ENCODE results near the gene USP48. TPM values are rescaled to one million over a fixed set of nuclear protein-coding genes. Genes with fewer than 3 reads are reported as not detected.

Gene USP48
- total RNA-seq, 1 experiment from 2014 or later: 14.7 TPM

- DNase-seq (ENCODE audit: low spot score): no peak
Observed at GRCh38 chr1:21668951-21669257, 114.0 kb downstream of the USP48 start.

DNA sequence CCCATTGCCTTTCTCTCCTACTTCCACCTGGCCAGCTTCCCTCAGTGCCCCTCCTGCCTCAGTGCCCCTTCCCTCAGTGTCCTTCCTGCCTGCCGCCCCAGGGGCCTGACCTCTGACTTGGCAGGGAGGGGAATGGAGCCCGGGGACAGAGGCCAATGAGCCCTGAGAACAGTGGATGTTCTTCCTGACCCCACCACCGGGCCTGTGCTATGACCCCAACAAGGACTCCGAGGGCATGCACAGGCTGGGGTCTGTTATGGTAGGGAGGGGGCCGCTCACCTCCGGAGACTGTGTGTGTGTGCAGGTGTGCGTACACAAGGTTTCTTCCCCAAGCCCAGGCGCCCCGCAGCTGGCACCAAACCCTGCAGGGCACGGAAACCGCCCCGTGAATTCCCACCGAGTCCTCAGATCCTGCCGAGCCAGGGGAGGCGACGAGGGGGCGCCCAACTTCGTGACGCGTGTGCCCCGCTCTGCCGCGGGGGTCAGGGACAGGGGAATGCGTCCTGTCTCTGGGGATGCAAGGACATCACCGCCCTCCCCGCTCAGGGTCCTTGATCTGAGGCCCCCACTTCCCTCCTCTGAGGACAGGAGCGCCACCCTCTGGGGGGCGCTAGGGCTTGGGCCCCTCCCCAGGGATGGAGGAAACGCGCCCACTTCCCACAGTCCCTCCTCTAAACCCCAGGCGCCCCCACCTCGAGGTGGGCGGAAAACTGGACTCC, 114.6 kb downstream of the USP48 start:
- no peak for DNase-seq (ENCODE audit: low spot score)

GRCh38 chr1:21667348-21668231, 115.4 kb downstream of the USP48 start:
- no peak for DNase-seq (ENCODE audit: low spot score)

GRCh38 chr1:21666576-21667320, 116.2 kb downstream of the USP48 start:
- no peak for DNase-seq (ENCODE audit: low spot score)

GRCh38 chr1:21665711-21666575, 117.0 kb downstream of the USP48 start:
- no peak for DNase-seq (ENCODE audit: low spot score)

- DNase-seq (ENCODE audit: low spot score): no peak
Observed at GRCh38 chr1:21664806-21665588, 118.0 kb downstream of the USP48 start.

- DNase-seq (ENCODE audit: low spot score): no peak
Observed at GRCh38 chr1:21663951-21664805, 118.8 kb downstream of the USP48 start.

DNA sequence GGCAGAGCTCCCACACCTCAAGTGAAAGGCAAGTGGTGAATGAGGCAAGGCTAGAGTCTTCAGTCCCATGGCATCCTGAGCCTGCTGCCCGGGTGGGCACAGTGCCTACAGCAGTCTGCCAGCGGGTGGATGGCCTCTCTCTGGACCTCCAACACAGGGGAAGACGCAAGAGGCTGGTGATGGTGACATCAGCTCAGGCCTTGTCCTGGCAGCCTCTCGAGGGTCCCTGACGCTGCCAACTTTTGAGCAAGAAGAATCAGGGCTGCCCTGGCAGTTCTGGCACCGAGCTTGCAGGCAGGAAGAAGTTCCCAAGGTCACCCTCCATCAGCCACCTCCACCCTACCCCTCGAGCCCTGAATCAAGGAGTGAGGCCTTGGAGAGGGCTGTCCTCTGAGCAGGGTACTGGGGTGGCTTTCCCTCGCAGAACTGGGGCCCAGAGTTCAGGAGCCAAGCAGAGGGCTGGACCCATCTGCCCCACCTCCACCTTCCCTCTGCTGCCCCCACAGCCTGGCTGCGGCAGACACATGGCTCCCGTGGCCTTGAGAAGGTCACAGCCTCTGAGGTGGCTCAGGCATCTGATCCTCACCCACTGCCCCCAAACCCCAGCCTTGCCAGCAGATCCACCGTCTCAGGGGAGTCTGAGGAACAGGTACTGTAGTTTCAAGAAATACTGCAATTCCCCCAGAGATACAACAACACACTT, 119.5 kb downstream of the USP48 start:
- no peak for DNase-seq (ENCODE audit: low spot score)

GRCh38 chr1:21662426-21663247, 120.3 kb downstream of the USP48 start:
- no peak for DNase-seq (ENCODE audit: low spot score)

GRCh38 chr1:21661886-21662285, 121.1 kb downstream of the USP48 start:
- DNase-seq (ENCODE audit: low spot score): no peak

GRCh38 chr1:21659924-21660326, 123.0 kb downstream of the USP48 start:
- DNase-seq (ENCODE audit: low spot score): no peak

DNA sequence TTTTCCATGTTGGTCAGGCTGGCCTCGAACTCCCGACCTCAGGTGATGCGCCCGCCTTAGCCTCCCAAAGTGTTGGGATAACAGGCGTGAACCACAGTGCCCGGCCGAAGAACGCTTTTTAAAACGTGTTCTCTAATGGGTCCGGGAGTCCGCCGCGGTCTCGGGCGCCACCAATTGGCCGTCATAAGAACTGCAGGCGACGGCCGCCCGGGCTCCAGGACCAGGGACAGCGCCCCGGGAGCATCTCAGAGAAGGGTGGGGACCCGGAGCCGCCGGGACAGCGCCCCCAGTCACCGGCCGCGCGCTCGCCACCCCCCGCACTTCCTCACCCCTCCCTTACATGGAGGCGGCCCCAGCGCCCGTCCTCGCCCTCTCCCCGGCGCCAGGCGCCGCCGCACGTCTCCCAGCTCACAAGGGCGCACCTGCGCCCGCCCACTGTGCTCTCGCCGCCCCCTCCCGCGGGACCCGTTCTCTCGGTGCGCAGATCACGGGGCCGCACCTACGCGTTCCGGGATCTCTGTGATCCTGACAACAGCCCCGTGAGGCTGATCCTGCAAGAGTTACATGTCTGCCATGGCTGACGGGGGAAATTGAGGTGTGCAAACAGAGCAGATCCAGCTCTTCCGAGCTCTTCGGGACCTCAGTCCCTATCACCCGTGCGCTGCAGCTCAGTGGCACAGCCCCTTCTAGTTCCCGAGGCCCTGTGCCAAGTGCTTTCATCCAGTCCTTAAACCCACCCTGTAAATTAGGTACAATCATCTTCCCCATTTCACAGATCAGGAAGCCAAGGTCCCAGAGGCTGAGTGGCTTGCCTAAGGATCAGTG, 123.6 kb downstream of the USP48 start:
- DNase-seq (ENCODE audit: low spot score): peak; percentile 44

- DNase-seq (ENCODE audit: low spot score): no peak
Observed at GRCh38 chr1:21657456-21658190, 125.3 kb downstream of the USP48 start.

- peak; percentile 50 for DNase-seq (ENCODE audit: low spot score)
Observed at GRCh38 chr1:21655748-21656147, 127.2 kb downstream of the USP48 start.

DNA sequence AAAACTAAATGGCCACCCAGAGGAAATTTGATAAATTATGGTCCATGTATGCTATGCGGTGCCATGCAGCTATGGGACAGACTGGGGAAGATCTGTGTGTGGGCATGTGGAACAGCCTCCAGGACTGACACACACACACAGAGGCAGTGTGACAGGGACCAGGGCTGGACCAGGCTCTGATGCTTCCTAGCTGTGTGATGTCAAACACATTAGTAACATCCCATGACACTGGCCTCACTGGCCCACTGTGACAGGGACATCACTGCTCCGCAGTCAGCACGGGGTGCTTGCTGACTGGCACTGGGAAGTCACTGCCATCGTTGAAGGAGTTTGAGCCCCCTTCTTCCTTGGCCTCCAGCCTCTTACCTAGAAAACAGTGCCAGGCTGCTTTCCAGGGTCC, 127.7 kb downstream of the USP48 start:
- DNase-seq (ENCODE audit: low spot score): no peak

- no peak for DNase-seq (ENCODE audit: low spot score)
Observed at GRCh38 chr1:21654209-21654608, 128.7 kb downstream of the USP48 start.

DNA sequence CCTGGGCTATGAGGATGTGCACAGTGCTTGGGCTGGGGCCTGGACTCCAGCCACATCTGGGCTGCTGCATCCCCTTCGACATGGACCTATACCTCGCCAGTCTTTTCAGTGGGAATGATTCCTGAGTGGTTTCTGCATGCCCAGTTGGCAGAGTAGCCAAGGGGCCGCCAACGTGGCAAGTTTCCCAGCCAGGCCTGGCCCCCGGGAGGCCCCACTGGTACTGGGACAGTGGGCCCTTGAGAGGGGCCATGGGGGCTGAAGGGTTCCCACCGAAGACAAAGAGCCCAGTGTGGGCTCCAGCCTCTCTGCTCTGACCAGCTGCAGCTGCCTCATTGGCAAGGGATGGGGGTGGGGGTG, 129.2 kb downstream of the USP48 start:
- no peak for DNase-seq (ENCODE audit: low spot score)
